ENCODE measurements around the gene CRX. TPM values are rescaled to one million over a fixed set of nuclear protein-coding genes. Genes with fewer than 3 reads are reported as not detected.
A peak's percentile ranks its signal among the peaks of the same experiment; 100 is the strongest.

Gene CRX
- total RNA-seq, 1 donor from 2014 or later: not detected

DNA sequence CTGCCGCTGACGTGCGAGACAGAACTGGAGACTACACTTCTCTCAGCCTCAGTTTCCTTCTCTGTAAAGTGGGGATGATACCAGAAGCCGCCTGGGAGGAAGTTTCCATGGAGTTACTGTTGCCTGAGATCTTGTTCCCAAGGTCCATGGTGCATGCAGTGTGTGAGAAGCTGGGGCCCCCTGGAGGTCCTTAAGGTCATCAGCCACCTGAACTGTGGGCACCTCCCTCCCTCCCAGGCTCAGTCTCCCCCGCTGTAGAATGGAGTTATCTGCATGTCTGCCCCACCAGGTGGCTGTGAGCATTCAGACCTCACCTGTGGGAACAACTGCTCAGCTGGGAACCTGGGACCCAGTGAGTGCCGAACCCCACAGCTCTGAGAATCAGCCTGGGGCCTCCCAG is 2.7 kb downstream of the CRX start:
- Mint-ChIP-seq H3K36me3 (no peaks in the 10 kb centered on the region), H3K9me3 (peaks cover 8% of the 10 kb centered on the region), H3K27me3 (ENCODE audit: low read depth) (peaks cover 10% of the 10 kb centered on the region), H3K4me1 (peaks cover 16% of the 10 kb centered on the region), H3K27ac (no peak overlapping the region), H3K4me3 (no peak overlapping the region)
- TF ChIP-seq, protein P1, sequence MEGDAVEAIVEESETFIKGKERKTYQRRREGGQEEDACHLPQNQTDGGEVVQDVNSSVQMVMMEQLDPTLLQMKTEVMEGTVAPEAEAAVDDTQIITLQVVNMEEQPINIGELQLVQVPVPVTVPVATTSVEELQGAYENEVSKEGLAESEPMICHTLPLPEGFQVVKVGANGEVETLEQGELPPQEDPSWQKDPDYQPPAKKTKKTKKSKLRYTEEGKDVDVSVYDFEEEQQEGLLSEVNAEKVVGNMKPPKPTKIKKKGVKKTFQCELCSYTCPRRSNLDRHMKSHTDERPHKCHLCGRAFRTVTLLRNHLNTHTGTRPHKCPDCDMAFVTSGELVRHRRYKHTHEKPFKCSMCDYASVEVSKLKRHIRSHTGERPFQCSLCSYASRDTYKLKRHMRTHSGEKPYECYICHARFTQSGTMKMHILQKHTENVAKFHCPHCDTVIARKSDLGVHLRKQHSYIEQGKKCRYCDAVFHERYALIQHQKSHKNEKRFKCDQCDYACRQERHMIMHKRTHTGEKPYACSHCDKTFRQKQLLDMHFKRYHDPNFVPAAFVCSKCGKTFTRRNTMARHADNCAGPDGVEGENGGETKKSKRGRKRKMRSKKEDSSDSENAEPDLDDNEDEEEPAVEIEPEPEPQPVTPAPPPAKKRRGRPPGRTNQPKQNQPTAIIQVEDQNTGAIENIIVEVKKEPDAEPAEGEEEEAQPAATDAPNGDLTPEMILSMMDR (IDR thresholded peaks at IDR 0.05; ENCODE audit: unreplicated experiment): no peak
- no peak for DNase-seq (ENCODE audit: low spot score in 2 of 2, unreplicated experiment in 2 of 2)

DNA sequence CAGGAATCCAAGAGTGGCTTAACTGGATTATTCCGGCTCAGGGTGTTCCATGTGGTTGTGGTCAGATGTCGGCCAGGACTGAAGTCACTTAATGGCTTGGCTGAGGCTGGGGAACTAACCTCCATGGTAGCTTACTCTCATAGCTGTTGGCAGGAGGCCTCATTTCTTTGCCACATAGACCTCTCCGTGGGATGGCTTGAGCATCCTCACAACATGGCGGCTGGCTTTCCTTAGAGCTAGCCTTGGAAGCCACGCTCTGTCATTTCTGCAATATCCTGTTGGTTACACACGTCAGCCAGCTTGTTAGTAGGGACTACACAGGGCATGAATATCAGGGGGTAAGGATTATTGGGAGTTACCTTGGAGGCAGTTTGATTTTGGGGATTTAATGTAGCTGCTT is 5.1 kb downstream of the CRX start:
- Mint-ChIP-seq H3K4me1 (peaks cover 9% of the 10 kb centered on the region), H3K36me3 (no peaks in the 10 kb centered on the region), H3K27ac (no peak overlapping the region), H3K9me3 (peaks cover 8% of the 10 kb centered on the region), H3K27me3 (ENCODE audit: low read depth) (no peaks in the 10 kb centered on the region), H3K4me3 (no peak overlapping the region)
- TF ChIP-seq, protein P1 (IDR thresholded peaks at IDR 0.05; ENCODE audit: unreplicated experiment): no peak
- no peak for DNase-seq (ENCODE audit: low spot score in 2 of 2, unreplicated experiment in 2 of 2)

DNA sequence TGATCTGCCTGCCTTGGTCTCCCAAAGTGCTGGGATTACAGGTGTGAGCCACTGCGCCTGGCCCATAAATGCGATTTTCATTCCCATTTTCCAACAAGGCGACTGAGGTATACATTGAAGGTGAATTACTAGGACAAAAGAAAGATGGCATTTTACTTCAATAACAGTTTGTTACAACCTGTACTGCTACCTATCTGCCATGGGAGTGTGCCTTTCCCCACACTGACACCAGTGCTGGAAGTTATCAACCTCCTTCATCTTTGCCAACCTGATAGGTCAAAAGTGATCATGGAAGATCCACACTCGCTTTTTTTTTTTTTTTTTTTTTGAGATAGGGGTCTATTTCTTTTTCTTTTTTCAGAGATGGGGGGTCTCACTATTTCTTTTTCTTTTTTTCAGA is 11.0 kb downstream of the CRX start:
- H3K4me1 Mint-ChIP-seq: no peaks in the 10 kb centered on the region
- no peaks in the 10 kb centered on the region for H3K9me3 Mint-ChIP-seq
- H3K27ac Mint-ChIP-seq: no peak overlapping the region
- no peaks in the 10 kb centered on the region for H3K27me3 Mint-ChIP-seq (ENCODE audit: low read depth)
- TF ChIP-seq, protein P1 (IDR thresholded peaks at IDR 0.05; ENCODE audit: unreplicated experiment): no peak
- no peak for DNase-seq (ENCODE audit: low spot score in 2 of 2, unreplicated experiment in 2 of 2)
- no peak overlapping the region for H3K4me3 Mint-ChIP-seq
- H3K36me3 Mint-ChIP-seq: no peaks in the 10 kb centered on the region

DNA sequence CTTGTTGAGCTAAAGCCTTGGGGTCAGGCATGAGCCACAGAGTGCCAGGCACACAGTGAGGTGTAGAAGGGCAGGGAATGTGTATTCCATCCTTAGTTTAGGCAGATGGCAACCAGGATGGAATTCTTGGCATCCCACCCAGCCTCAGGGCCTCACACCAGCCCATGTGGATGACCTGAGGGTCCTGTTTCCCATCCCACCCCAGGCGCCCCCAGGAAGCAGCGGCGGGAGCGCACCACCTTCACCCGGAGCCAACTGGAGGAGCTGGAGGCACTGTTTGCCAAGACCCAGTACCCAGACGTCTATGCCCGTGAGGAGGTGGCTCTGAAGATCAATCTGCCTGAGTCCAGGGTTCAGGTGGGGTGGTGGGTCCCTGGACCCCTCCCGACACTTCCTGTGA is 14.3 kb downstream of the CRX start:
- no peaks in the 10 kb centered on the region for H3K27me3 Mint-ChIP-seq (ENCODE audit: low read depth)
- peaks cover 6% of the 10 kb centered on the region for H3K4me1 Mint-ChIP-seq
- H3K4me3 Mint-ChIP-seq: no peak overlapping the region
- no peaks in the 10 kb centered on the region for H3K36me3 Mint-ChIP-seq
- TF ChIP-seq, protein P1 (IDR thresholded peaks at IDR 0.05; ENCODE audit: unreplicated experiment): no peak
- H3K27ac Mint-ChIP-seq: no peak overlapping the region
- DNase-seq (ENCODE audit: low spot score in 2 of 2, unreplicated experiment in 2 of 2): no peak
- H3K9me3 Mint-ChIP-seq: no peaks in the 10 kb centered on the region

DNA sequence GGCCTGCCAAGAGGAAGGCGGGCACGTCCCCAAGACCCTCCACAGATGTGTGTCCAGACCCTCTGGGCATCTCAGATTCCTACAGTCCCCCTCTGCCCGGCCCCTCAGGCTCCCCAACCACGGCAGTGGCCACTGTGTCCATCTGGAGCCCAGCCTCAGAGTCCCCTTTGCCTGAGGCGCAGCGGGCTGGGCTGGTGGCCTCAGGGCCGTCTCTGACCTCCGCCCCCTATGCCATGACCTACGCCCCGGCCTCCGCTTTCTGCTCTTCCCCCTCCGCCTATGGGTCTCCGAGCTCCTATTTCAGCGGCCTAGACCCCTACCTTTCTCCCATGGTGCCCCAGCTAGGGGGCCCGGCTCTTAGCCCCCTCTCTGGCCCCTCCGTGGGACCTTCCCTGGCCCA is 17.7 kb downstream of the CRX start:
- H3K27ac Mint-ChIP-seq: no peak overlapping the region
- TF ChIP-seq, protein P1 (IDR thresholded peaks at IDR 0.05; ENCODE audit: unreplicated experiment): no peak
- no peak for DNase-seq (ENCODE audit: low spot score in 2 of 2, unreplicated experiment in 2 of 2)
- no peaks in the 10 kb centered on the region for H3K36me3 Mint-ChIP-seq
- peaks cover 6% of the 10 kb centered on the region for H3K4me1 Mint-ChIP-seq
- no peaks in the 10 kb centered on the region for H3K9me3 Mint-ChIP-seq
- H3K4me3 Mint-ChIP-seq: no peak overlapping the region
- no peaks in the 10 kb centered on the region for H3K27me3 Mint-ChIP-seq (ENCODE audit: low read depth)

DNA sequence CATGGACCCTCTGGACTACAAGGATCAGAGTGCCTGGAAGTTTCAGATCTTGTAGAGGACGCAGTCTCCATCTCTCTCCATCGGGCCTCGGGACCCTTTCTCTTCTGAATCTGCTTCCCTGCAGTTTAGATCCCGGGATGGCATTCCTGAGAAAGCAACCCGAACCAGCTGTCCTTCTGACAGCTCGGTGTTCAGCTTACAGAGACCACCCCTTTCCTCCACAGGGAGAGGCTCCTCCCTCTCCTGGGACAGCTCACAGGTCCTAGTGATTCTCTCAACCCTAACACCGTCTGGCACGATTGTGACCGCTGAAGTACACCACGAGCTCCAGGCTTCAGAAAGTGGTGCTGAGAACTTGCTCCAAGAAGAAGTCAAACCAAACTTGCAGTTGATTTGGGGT is 18.2 kb downstream of the CRX start:
- TF ChIP-seq, protein P1 (IDR thresholded peaks at IDR 0.05; ENCODE audit: unreplicated experiment): no peak
- Mint-ChIP-seq H3K27me3 (ENCODE audit: low read depth) (no peaks in the 10 kb centered on the region), H3K9me3 (no peaks in the 10 kb centered on the region), H3K27ac (peak overlapping the region; percentile 47), H3K4me3 (no peak overlapping the region), H3K4me1 (peaks cover 6% of the 10 kb centered on the region), H3K36me3 (no peaks in the 10 kb centered on the region)
- DNase-seq (ENCODE audit: low spot score in 2 of 2, unreplicated experiment in 2 of 2): no peak

Data from mesothelial cell of epicardium (in vitro differentiated cells).